OCI-M2 (cell line): ENCODE measurements around the gene ZNRF1.
"Not testable (repeated sequence)": the region's sequence is repeated elsewhere in the genome, so short reads cannot be mapped to it uniquely, and the experiment has no call there.

ENCODE experiments used
- DNase-seq: peaks from one replicate; lab custom pipeline; 2025; ENCODE audit not compliant: unreplicated experiment; lab: John Stamatoyannopoulos, UW

Gene ZNRF1

DNA sequence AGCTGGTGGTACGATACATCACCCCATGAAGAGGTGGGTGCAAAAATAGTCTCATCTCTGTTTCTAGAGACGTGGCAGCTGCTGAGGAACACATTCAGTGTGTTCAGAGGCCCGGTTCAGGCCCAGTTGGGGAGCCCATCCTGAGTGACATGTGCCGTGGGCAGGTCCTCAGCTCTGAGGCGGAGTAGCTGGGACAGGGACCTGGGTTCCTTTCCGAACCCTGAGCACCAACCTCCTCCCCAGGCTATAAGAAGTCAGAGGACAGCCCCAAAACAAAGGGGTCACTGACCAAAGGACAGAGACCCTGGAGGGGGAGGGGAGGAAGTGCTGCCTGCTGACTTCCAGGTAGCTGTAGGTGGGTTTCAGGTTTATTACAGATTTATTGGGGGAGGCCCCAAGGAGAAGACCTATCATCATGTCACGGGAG, 112.7 kb downstream of the ZNRF1 start:
- DNase-seq: no peak

DNA sequence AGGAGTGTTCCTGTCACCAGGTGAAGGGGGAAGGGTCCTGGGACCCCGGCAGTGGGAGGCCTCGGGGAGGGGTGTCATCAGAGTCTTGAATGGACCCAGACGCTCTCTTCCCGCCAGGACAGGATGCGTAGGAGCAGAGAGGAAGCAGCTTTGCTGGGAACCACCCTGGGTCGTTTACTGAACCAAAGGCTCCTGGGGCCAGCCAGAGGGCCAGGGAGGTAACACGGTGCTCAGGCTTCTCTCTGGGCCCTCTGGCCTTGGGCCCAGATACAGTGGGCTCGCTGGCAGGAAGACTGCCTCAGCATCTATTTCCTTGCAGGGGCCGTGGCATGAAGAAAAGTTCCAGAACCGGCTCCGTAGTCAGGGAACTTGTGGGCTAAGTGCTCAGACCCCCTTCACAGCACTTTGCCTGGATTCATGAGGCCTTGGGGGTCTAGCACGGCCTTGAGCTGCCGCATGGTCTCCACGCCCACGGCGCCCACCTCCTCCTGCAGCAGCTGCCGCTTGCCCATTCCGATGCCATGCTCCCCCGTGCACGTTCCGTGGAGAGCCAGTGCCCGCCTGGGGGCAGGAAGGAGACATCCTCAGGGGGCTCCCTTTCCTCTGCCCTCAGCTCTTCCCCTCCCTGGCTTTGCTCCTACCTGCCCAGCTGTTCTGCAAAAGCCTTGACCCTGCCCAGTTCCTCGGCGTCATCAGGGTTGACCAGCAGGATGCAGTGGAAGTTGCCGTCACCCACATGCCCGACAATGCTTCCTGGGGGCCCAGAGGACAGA, 113.3 kb downstream of the ZNRF1 start:
- no peak for DNase-seq

DNA sequence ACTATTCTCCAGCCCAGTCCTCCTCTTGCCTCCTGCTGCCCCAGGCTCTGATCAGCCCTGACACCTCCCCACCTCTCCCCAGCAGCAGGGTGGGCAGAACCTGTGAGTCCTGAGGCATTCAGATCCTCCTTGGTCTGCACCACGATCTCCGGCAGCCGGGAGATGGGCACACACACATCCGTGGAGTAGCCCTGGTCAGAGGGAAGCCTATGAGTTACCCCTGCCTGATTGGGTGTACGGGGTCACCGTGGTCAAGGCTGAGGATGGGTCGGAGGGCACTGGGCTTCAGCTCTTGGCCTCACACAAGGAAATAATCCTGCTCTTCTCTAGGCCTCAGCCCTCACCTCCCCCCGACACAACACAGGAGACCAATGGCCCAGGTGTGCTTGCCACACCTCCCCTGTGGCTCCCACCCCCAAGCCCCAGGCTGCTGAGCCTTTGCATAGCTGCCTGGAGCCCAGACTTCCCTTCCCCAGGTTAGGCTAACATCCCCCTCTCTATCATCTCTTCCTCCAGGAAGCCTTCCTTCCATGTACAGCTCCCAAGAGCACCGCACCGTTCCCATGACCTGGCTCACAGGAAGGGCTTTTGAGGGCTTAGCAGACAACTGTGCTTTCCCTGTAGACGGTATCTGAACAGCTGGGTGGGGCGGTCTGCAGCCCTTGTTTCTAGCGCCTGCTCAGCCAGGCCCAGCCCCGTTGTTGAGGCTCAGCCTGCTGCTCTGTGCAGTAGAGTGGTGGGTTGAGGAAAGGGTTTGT, 114.1 kb downstream of the ZNRF1 start:
- DNase-seq: no peak

DNA sequence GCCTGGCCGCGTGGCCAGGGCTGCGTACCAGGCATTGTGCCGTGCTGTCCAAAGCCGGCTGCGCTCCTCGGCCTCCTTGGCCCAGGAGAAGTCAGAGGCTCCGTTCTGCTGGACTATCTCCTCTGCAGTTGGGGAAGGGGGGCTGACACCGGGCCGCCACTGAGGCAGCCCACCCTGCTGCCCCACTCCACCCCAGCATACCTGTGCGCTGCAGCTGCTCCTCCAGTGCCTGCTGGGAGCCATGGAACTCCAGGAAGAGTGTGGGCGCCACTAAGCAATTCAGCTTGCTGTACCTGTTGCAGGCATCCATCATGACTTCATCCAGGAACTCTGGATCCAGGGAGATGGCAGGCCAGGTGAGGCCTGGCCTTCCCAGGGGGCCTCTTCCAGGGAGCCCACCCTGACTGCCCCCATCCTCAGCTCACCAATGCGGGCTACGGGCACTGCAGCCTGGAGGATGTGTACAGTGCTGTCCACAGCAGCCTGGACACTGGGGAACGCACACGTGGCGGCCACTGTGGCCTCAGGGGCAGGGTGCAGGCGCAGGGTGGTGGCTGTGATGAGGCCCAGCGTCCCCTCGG, 114.8 kb downstream of the ZNRF1 start:
- DNase-seq: no peak

DNA sequence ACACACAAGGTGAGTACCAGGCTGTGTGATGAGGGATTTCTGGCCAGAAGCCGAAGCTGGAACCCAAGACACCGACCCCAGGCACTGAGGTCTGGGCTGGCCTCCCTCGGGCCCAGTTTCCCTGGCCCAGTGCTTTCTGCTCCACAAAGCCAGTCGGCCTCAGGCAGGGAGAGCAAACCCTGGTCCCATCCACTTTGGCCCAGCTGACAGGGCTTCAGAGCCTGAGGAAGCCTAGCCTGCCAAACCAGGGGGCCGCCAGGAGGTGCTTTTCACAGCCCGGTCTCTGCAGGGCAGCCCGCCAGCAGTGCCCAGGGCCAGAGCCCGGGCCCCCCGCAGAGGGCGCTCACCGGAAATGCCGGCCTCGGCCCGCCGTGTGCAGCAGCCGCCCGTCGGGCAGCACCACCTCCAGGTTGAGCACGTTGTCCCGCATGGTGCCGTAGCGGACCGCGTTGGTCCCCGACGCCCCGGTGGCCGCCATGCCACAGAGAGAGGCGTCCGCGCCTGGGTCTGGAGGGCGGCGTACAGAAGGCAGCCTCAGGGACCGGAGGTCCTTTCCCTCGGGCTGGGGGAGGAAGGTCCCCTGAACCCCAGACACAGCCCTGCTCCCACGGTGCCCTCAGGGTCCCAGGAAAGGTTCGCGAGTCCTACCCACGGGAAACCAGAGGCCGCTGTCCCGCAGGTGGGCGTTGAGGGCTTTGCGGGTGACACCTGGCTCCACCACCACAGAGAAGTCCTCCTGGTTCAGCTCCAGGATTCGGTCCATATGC, 115.5 kb downstream of the ZNRF1 start:
- no peak for DNase-seq

DNA sequence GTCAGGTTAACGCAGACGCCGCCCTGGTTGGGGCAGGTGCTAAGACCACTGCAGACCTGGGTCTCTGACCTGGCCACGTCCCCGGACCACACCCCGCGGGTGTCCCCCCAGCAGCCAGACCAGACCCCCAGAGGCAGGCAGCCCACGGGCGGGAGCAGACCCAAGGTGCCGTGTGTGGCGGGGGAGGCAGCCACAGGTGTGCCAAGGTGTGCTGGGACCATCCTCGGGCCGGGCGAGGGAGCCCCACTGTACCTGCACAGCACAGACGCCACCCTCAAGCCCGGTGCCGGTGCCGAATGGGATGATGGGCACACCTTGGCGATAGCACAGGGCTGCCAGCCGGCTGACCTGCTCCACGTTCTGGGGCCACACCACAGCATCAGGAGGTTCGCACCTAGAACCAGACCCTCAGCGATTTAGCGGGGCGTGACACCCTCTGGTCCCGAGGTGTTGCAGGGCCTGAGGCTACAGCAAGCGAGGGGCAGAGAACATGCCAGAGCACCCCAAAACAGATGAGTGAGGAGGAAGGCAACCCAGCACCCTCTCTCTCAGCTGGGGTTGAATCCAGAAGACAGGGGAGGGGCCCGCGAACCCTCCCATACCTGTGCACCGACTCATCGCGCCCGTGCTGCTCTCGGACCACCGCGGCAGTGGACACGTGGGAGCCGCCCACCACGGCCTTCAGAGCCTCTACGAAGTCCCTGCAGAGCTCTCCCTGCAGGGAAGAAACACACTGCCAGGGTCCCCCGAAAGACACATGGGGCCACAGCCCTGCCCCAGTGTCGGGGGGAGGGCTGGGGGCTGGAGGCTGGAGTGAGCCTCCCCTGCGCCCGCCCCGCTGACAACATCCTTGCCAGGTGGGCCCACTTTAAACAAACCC, 116.4 kb downstream of the ZNRF1 start:
- DNase-seq: no peak

DNA sequence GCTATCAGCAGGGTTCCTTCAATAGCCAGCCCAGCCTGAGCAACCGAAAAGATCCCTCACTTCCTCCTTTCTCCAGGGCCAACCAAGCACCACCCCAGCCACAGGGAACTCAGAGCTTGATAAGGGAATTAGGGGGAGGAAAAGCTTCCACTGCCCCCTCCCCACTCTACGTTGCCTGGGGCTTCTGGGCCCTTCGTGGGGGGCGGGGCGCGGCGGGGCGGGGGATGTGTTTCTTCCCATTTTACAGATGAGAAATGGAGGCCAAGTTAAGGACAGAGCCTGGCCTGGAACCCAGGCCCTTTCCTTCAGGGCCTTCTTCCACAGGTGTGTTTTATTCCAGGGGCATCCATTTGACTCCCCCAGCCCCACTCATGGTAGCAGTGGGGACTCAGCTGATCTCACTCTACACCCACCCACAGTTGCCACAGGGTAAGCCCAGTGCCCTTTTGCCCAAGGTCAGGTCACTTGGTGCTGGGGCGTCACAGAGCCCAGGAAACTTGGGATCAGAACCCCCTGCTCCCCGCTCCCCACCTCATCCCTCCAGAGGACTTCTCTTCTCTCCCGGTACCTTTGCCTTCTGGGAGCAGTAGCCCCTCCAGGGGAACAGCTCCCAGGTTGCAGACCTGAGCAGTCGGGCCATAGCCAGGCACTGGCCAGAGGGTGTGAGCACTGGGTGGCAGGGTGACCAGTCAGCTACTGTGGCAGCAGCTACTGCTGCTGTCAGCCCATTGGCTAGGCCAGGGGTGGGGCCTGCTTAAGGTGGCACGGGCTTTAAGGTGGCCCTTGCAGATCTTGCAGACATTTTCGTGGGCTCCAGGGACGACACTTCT, 117.5 kb downstream of the ZNRF1 start, which contains the start of gene LDHD:
TSS of gene LDHD (minus strand) at position 700 of the 830 bp plus-strand sequence. CDS start at position 640, 60 bp downstream.
- peak; percentile 55 for DNase-seq

DNA sequence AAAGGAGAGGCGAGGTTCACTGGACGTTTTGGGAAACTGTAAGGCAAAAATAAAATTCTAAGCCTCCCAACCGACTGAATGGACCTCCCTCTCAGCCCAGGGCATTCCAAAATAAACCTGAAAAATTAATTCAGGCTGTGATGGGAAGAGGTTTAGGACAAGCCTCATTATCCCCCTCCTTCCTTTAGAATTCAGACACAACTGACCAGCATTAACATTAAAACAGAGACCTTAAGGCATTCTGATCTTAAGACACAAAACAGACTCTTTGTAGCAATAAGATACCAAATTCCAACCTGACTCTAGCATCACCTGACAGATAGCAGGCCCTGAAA, 118.1 kb downstream of the ZNRF1 start:
- DNase-seq: no peak

DNA sequence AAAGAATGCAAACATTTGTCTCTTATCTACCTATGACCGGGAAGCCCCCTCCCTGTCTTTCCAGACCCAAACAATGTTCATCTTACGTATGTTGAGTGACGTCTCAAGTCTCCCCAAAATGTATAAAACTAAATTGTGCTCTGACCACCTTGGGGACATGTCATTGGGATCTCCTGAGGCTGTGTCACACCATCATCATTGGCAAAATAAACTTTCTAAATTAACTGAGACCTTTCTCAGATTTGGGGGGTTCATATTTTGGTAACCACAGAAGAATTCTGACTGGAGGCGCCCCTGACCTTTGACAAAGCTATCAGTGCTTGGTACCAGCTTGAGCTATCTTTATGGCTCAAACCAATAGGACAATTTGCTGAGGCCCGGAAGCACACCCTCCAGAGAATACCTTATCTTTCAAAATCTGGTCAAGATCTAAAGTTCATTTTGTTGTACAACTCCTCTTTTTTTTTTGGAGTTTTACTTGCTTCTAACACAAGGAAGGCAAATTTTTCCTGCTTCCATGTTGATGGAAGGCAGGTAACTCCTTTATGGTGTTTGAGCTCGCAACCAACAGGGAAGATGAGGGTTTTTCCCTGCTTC, 120.2 kb downstream of the ZNRF1 start:
- DNase-seq: no peak

DNA sequence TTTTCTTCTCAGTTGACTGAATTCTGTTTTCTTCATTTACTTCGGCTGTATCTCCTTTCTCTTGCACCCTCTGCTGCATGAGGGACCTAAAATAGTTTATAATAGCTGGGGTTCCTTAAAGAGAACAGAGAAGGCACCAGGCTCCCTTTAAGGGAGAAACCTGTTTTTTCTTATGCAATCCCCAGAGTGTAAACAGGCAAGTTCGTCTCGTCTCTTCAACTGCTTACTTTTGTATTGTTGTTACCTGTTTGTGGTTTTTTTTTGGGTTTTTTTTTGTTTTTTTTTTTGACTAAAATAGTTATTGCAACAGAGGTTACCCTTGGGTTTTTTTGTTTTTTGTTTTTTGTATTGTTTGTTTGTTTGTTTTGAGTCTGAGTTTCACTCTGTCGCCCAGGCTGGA, 121.4 kb downstream of the ZNRF1 start:
- DNase-seq: no peak

DNA sequence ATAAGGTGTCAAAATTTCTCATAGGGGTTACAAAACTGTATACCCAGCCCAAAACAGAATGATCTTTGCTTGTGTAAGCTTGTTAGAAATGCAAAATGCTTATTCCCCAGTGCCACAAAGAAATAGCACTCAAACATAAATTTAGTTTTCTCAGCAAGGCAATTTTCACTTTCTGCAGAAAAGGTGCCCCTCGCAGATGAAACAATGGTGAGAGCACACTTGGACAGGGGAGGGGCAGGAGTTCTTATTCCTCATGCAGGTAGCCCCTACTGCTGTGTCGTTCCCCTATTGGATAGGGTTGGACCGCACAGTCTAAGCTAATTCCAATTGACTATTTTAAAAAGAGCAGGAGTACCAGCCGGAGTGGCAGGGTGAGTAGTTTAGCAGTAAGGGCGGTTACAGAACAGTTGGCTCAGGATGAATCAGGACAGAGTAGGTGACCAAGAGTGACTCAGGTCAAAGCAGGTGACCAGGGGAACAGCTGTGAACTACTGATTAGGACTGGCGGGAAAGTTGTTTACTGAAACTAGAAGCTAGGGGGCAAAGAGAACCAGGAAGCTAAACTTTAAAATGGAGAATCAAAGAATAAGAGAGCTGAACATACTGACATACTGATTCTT, 123.2 kb downstream of the ZNRF1 start:
- no peak for DNase-seq

DNA sequence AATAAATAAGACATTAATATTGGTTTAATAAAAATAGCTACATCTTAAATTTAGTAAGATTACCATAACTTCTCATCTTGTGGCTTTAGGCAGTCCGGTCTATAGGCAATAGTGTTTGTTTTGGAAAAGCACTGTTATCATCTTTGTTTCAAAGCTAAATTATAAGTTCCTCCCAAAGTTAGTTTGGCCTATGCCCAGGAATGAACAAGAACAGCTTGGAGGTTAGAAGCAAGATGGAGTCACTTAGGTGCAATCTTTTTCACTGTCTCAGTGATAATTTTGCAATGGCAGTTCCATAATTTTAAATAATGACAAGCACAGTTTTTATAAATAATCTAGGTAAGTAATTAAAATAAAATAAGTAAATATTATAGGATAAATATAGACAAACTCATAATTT, 123.8 kb downstream of the ZNRF1 start:
- DNase-seq: no peak

DNA sequence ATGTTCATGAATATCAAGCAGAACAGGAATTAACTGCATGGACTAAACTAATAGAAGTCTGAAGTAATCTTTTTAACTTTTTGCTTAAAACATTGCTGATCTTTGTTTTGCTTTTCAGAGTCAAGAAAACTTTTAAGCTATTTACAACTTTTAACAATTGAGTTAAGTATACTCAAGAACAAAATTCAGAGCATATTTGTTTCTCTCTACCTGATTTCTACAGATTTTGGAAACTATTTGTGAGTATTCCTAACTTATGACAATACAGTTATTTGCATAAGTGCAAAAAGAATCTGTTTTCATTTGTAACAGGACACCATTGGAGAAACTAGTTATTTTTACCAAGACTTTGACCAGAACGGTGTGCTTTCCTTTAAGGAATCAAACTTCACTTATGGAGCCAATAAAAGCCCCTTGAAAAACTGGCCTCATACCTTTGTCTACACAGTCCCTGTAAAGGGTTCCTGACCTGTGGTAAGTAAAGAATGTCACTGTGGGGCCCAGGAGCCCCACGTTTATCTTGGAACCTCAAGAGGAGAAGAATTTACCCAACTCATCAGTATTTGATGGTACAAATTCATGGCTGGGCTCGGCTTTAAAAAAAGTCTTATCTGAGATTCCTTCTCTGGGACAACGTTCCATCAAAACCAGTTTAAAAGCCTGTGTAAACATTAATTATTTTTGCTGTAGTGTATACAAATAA, 129.0 kb downstream of the ZNRF1 start:
- no peak for DNase-seq

DNA sequence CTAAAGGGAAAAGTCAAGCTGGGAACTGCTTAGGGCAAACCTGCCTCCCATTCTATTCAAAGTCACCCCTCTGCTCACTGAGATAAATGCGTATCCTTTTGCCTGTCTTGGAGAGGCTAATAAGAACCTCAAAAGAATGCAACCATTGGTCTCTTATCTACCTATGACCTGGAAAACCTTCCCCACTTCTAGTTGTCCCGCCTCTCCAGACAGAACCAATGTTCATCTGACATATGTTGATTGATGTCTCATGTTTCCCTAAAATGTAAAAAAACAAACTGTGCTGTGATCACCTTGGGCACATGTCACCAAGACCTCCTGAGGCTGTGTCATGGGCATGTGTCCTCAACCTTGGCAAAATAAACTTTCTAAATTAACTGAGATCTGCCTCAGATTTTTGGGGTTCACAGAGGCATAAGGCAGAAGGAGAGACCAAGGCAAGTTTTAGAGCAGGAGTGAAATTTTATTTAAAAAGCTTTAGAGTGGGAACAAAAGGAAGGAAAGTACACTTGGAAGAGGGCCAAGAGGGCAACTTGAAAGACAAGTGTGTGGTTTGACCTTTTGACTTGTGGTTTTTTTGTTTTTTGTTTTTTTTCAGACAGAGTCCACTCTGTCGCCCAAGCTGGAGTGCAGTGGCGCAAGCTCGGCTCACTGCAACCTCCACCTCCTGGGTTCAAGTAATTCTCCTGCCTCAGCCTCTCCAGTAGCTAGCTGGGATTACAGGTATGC, 130.8 kb downstream of the ZNRF1 start:
- DNase-seq: not testable (repeated sequence)

DNA sequence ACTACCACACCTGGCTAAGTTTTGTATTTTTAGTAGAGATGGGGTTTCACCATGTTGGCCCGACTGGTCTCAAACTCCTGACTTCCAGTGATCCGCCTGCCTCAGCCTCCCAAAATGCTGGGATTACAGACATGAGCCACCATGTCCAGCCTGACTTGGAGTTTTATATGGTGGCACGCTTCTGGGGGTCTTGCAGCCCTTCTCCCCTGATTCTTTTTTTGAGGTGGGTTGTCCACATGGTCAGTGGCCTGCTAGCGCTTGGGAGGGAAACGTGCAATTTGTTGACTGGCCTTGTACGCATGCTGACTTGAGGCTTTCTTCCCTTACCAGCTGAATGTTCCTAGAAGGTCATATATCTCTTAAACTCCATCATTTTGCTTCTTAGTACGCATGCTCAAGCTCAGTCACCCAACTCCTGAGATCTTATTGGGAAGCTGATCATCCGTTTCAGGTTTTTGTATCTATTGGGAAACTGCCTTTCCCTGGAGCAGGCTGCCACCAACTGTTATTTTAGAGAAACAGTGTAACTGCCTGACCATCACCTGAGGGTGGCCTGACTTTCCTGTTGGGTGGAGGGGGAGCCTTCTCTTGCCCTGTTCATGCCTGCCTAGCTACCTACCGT, 131.4 kb downstream of the ZNRF1 start:
- DNase-seq: no peak

DNA sequence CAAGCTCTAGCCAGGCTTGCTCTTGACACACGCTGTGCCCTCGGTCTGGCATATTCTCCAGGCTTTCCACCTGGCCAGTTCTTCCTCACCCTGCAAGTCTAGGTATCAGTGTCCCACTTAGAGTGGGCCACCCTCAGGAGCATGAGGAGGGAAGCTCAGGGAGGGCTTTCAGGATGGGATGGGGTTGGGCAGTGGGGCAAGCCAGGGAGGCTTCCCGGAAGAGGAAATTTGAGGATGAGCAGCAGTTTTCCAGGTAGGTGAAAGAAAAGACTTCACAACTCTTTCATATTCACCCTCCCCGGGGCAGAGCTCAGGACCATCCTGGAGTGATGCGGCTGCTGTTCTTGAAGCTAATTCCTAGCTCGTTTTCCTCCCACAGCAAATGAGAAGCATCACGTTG, 132.3 kb downstream of the ZNRF1 start:
- DNase-seq: no peak

DNA sequence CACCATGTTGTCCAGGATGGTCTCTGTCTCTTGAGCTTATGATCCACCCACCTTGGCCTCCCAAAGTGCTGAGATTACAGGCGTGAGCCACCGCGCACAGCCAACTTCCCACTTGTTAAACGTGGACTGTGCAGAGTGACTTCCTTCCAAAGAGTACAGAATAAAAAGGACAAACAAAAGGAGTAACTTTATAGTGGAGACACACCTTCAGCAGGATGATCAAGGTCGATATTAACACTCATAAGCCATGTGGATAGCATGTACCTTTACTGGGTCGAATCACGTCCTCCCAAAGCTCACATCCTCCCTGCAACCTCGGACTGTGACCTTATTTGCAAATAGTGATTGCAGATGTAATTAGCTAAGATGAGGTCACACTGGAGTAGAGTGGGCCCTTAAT, 139.4 kb downstream of the ZNRF1 start:
- no peak for DNase-seq
